Endothelial cell of umbilical vein (primary cell): ENCODE data around the gene DOCK8. TPM values are rescaled to one million over a fixed set of nuclear protein-coding genes. Genes with fewer than 3 reads are reported as not detected.

ENCODE experiments used
- BruUV-seq: library from RNA; stranded (reverse); fragments of 400-500 nt; replicated peaks from 2 replicates; lab custom pipeline; 2021; lab: Mats Ljungman, UMichigan
- CTCF ChIA-PET: fragments of 300-600, 350-600 bp; sonication (Branson Sonifier 250); formaldehyde crosslinking; loops from one replicate; lab custom pipeline; 2021; ENCODE audit warnings: antibody characterized with exemption, inconsistent platforms; lab: Charles Lee
- POLR2A ChIA-PET: fragments of 300-600, 350-600 bp; sonication (Branson Sonifier 250); formaldehyde crosslinking; loops from one replicate; lab custom pipeline; 2021; ENCODE audit warnings: antibody characterized with exemption, inconsistent platforms; lab: Charles Lee
- DNase-seq: peaks from one replicate; pipeline ENCODE4 v3.0.0-alpha.2; 2011; ENCODE audit warnings: low read depth, low spot score
- FAIRE-seq: peaks from 2 replicates; lab custom pipeline; 2011; peaks lifted over from hg19 to GRCh38; lab: Jason Lieb, UNC
- H2AFZ ChIP-seq: 2 replicates; pipeline ENCODE4 v1.6.0; 2012; ENCODE audit warnings: low read depth, low read length, control low read depth, inconsistent platforms
- H3K27ac ChIP-seq: 2 replicates; pipeline ENCODE4 v1.5.1; 2011; ENCODE audit warnings: low read depth, mild to moderate bottlenecking, control low read depth, low read length, moderate library complexity; ENCODE audit not compliant: insufficient read depth
- H3K27me3 ChIP-seq, 2 experiments: 2 replicates each; pipeline versions ENCODE4 v1.6.0 to v1.6.1; 2011; ENCODE audit warnings: low read length in 2 of 2, mixed read lengths in 1 of 2; ENCODE audit not compliant: control insufficient read depth in 2 of 2, insufficient read depth in 2 of 2
- H3K36me3 ChIP-seq, 2 experiments: 2 replicates in 1 of 2; 3 replicates in 1 of 2; pipeline ENCODE4 v1.5.1; 2011; ENCODE audit warnings: low read length in 2 of 2, mild to moderate bottlenecking in 1 of 2, moderate library complexity in 1 of 2; ENCODE audit not compliant: control insufficient read depth in 2 of 2, insufficient read depth in 2 of 2; ENCODE audit errors: extremely low read depth in 1 of 2
- H3K4me1 ChIP-seq: 3 replicates; pipeline ENCODE4 v1.5.1; 2011; ENCODE audit warnings: mild to moderate bottlenecking, low read length; ENCODE audit not compliant: control insufficient read depth, insufficient read depth; ENCODE audit errors: extremely low read depth
- H3K4me2 ChIP-seq: 2 replicates; pipeline ENCODE4 v1.6.1; 2011; ENCODE audit warnings: low read length, control low read depth, mixed read lengths; ENCODE audit not compliant: insufficient read depth
- H3K4me3 ChIP-seq, 3 experiments: fragments of 200-600 bp in 1 of 3; sonication (generic), shearing (Covaris generic) in 1 of 3; replicated peaks in 1 of 3; 2 replicates each; pipeline ENCODE4 v1.5.1; 2011 to 2016; ENCODE audit warnings: control low read depth in 3 of 3, low read length in 3 of 3, mild to moderate bottlenecking in 2 of 3, inconsistent platforms in 1 of 3, low read depth in 1 of 3, moderate library complexity in 1 of 3; ENCODE audit not compliant: insufficient read depth in 1 of 3
- H3K79me2 ChIP-seq: 2 replicates; pipeline ENCODE4 v1.6.0; 2012; ENCODE audit warnings: low read length, inconsistent platforms; ENCODE audit not compliant: control insufficient read depth, insufficient read depth
- H3K9ac ChIP-seq: replicated peaks from 2 replicates; pipeline ENCODE3; 2011; ENCODE audit warnings: low read length, control low read depth; ENCODE audit not compliant: insufficient read depth; ENCODE audit errors: extremely low read depth
- H3K9me1 ChIP-seq: replicated peaks from 3 replicates; pipeline ENCODE4 v1.6.0; 2011; ENCODE audit warnings: mild to moderate bottlenecking, low read length; ENCODE audit not compliant: control insufficient read depth, insufficient read depth; ENCODE audit errors: extremely low read depth
- H3K9me3 ChIP-seq: replicated peaks from 2 replicates; pipeline ENCODE4 v1.5.1; 2012; ENCODE audit warnings: low read length, inconsistent platforms; ENCODE audit not compliant: control insufficient read depth, insufficient read depth
- H4K20me1 ChIP-seq: replicated peaks from 2 replicates; pipeline ENCODE3; 2011; ENCODE audit warnings: mild to moderate bottlenecking, low read length; ENCODE audit not compliant: control insufficient read depth, insufficient read depth; ENCODE audit errors: extremely low read depth
- CTCF ChIP-seq, 2 donors: IDR thresholded peaks; 1 replicate in 1 of 2; 2 replicates in 1 of 2; pipeline ENCODE4 v1.5.1; 2011; ENCODE audit warnings: low read length in 2 of 2, mild to moderate bottlenecking in 2 of 2, moderate library complexity in 2 of 2, control low read depth in 1 of 2, inconsistent platforms in 1 of 2, low read depth in 1 of 2; ENCODE audit not compliant: insufficient read depth in 1 of 2; ENCODE audit errors: extremely low read depth in 1 of 2
- EZH2 ChIP-seq: IDR thresholded peaks from 2 replicates; pipeline ENCODE4 v1.6.1; 2012; ENCODE audit warnings: borderline replicate concordance, low read depth, mild to moderate bottlenecking, moderate library complexity, low read length, inconsistent platforms; ENCODE audit not compliant: severe bottlenecking
- JUN ChIP-seq: IDR thresholded peaks from 2 replicates; pipeline ENCODE4 v1.6.1; 2011; ENCODE audit warnings: borderline replicate concordance, low read depth; ENCODE audit not compliant: insufficient read length, insufficient read depth
- POLR2A ChIP-seq: IDR thresholded peaks from 2 replicates; pipeline ENCODE4 v1.6.1; 2012; ENCODE audit warnings: low read depth, mild to moderate bottlenecking, control low read depth, low read length
- POLR2AphosphoS5 ChIP-seq: IDR thresholded peaks from 2 replicates; pipeline ENCODE4 v1.6.1; 2012; ENCODE audit warnings: low read depth, mild to moderate bottlenecking, control low read depth, low read length, moderate library complexity; ENCODE audit not compliant: insufficient read depth
- dilution Hi-C: fragments of 300-500 bp; cut with MboI; formaldehyde crosslinking; loops from one replicate; pipeline ENCODE4 v1.15.0; 2019; ENCODE audit warnings: low sequenced_read_pairs; ENCODE audit not compliant: extremely low pct_ligation_motif_present
- intact Hi-C: fragments of 100-400 bp; cut with micrococcal nuclease; formaldehyde crosslinking; loops from one replicate; pipeline ENCODE4 v1.10.0; 2022
- polyA plus RNA-seq, 4 experiments: library from polyadenylated mRNA; depleted of rRNA in 3 of 4; stranded (reverse) in 3 of 4; unstranded in 1 of 4; fragments of >200 nt; gene quantifications; 2 replicates each; pipeline versions ENCODE4 v1.2.1 to v1.2.3, GENCODE V29; 2011 to 2012; ENCODE audit warnings: missing spikeins in 1 of 4
- total RNA-seq: library from RNA; stranded (reverse); gene quantifications from 2 replicates; pipeline ENCODE4 v1.2.3, GENCODE V29; 2021
- TF ChIP-seq, protein P1 (sequence below): IDR thresholded peaks from 2 replicates; pipeline ENCODE4 v1.6.1; 2011; ENCODE audit not compliant: insufficient read depth, insufficient read length

Gene DOCK8
- total and polyA plus RNA-seq, 2 donors (not counting 3 experiments of a cell fraction or from before 2014, with no cell fraction given), result 0.54 to 1.3 TPM

DNA sequence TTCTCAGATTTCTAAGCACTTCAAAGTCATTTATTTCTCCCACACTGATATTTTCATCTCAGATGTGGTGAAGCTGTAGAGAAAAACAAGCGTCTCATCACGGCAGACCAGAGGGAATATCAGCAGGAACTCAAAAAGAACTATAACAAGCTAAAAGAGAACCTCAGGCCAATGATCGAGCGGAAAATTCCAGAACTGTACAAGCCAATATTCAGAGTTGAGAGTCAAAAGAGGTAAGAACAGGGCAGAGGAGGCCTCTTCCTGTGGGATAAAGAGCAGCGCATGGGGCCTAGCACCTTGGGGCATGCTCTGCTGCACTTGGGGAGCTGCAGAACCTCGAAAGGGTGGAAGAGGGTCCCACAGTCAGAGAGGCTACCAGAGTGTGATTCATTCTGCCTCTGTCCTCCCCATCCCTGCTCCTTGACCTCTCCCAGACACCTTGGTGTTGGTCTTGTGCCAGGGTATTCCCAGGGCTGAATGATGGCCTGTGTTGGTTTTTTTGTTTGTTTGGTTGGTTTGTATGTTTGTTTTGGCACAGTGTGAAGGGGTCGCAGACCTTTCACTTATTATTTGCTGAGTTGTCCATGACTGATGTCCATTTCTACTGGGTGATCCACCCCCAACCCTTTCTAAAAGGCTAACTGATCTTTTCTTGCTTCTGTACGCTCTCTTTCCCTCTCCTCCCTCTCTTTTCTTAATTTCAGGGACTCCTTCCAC, 248.9 kb downstream of the DOCK8 start:
- no peaks in the 10 kb centered on the region for H4K20me1 ChIP-seq
- no peak overlapping the region for H3K9ac ChIP-seq
- FAIRE-seq (no peak), DNase-seq (peak; percentile 2)
- H2AFZ ChIP-seq, result no peak overlapping the region
- no peak overlapping the region for H3K4me2 ChIP-seq
- TF ChIP-seq POLR2AphosphoS5 (no peak), CTCF (IDR thresholded peaks at IDR 0.05; ENCODE audit: extremely low read depth in 1 of 2, insufficient read depth in 1 of 2, low read depth in 1 of 2, low read length in 2 of 2) (no peak), JUN (no peak), POLR2A (no peak), EZH2 (no peak)
- TF ChIP-seq, protein P1, sequence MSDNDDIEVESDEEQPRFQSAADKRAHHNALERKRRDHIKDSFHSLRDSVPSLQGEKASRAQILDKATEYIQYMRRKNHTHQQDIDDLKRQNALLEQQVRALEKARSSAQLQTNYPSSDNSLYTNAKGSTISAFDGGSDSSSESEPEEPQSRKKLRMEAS, result no peak
- POLR2A ChIA-PET, result no interaction called here
- H3K9me1 ChIP-seq, result no peaks in the 10 kb centered on the region
- no peaks in the 10 kb centered on the region for H3K27me3 ChIP-seq
- dilution Hi-C loops (no loop called here), intact Hi-C loops (no loop called here)
- no peaks in the 10 kb centered on the region for H3K79me2 ChIP-seq
- BruUV-seq, result no TSS peak
- no peak overlapping the region for H3K27ac ChIP-seq
- CTCF ChIA-PET, result interaction anchor here (1.1 kb wide), 1 partner anchor 376 kb away, joined by 3 read pairs; no protein-coding TSS in a partner anchor
- no peak overlapping the region for H3K4me3 ChIP-seq
- H3K9me3 ChIP-seq, result no peaks in the 10 kb centered on the region
- H3K4me1 ChIP-seq, result no peaks in the 10 kb centered on the region
- no peaks in the 10 kb centered on the region for H3K36me3 ChIP-seq
